ENCODE measurements around the gene KCTD10.
"Not testable (repeated sequence)": the region's sequence is repeated elsewhere in the genome, so short reads cannot be mapped to it uniquely, and the experiment has no call there.

KCTD10 gene

GRCh38 chr12:109493938-109494337, 16.8 kb upstream of the KCTD10 start:
- DNase-seq: no peak

GRCh38 chr12:109493090-109493489, 16.0 kb upstream of the KCTD10 start:
- DNase-seq: no peak

GRCh38 chr12:109492371-109492770, 15.3 kb upstream of the KCTD10 start:
- no peak for DNase-seq

GRCh38 chr12:109491671-109492070, 14.6 kb upstream of the KCTD10 start:
- no peak for DNase-seq

- no peak for DNase-seq
These were observed 13.0 kb upstream of the KCTD10 start for GRCh38 chr12:109489955-109490565.

- DNase-seq: no peak
These were observed 12.2 kb upstream of the KCTD10 start for GRCh38 chr12:109489016-109489954.

GRCh38 chr12:109488051-109488665, 11.1 kb upstream of the KCTD10 start:
- DNase-seq: no peak

- no peak for DNase-seq
These were observed 10.3 kb upstream of the KCTD10 start for GRCh38 chr12:109487181-109488050.

- no peak for DNase-seq
These were observed 8.1 kb upstream of the KCTD10 start for GRCh38 chr12:109485201-109485600.

GRCh38 chr12:109483346-109483745, 6.2 kb upstream of the KCTD10 start:
- no peak for DNase-seq

- DNase-seq: no peak
These were observed 5.8 kb upstream of the KCTD10 start for GRCh38 chr12:109482894-109483293.

GRCh38 chr12:109482491-109482890, 5.4 kb upstream of the KCTD10 start:
- DNase-seq: no peak

- DNase-seq: no peak
These were observed 4.8 kb upstream of the KCTD10 start for GRCh38 chr12:109481863-109482262.

GRCh38 chr12:109480356-109480755, 3.3 kb upstream of the KCTD10 start:
- DNase-seq: no peak

- DNase-seq: no peak
These were observed 2.7 kb upstream of the KCTD10 start for GRCh38 chr12:109479761-109480160.

- no peak for DNase-seq
These were observed 839 bp upstream of the KCTD10 start for GRCh38 chr12:109477963-109478315.

- DNase-seq: no peak
These were observed 304 bp downstream of the KCTD10 start for GRCh38 chr12:109476807-109477184.

GRCh38 chr12:109475993-109476806, 900 bp downstream of the KCTD10 start:
- DNase-seq: no peak

- no peak for DNase-seq
These were observed 2.0 kb downstream of the KCTD10 start for GRCh38 chr12:109475121-109475520.

- not testable (repeated sequence) for DNase-seq
These were observed 3.4 kb downstream of the KCTD10 start for GRCh38 chr12:109473526-109474270.

GRCh38 chr12:109473006-109473405, 4.1 kb downstream of the KCTD10 start:
- DNase-seq: no peak

All from AML-193 (cell line).